Neural cell (in vitro differentiated cells): ENCODE measurements around the gene CEMIP. TPM values are rescaled to one million over a fixed set of nuclear protein-coding genes. Genes with fewer than 3 reads are reported as not detected.

Experiments
- H2AFZ ChIP-seq: fragments of 200-600, 300-800 bp; sonication (generic), shearing (Covaris generic); 2 replicates; pipeline ENCODE4 v1.6.0; 2014; ENCODE audit warnings: low read depth, mild to moderate bottlenecking, antibody characterized with exemption, low read length, moderate library complexity
- H3F3A ChIP-seq: fragments of 200-600 bp; shearing (Covaris generic); 2 replicates; pipeline ENCODE4 v1.6.1; 2016; ENCODE audit warnings: mild to moderate bottlenecking, moderate library complexity, mixed read lengths, antibody characterized with exemption, low read length; ENCODE audit not compliant: insufficient read depth, poor library complexity, severe bottlenecking
- H3K27ac ChIP-seq: fragments of 200-600, 300-800 bp; sonication (generic), shearing (Covaris generic); 2 replicates; pipeline ENCODE4 v1.5.1; 2014; ENCODE audit warnings: mild to moderate bottlenecking, low read length, moderate library complexity
- H3K27me3 ChIP-seq: fragments of 300-800, 200-600 bp; sonication (generic), shearing (Covaris generic); 2 replicates; pipeline ENCODE4 v1.6.0; 2014; ENCODE audit warnings: mild to moderate bottlenecking, low read depth, low read length, moderate library complexity; ENCODE audit not compliant: insufficient read depth
- H3K36me3 ChIP-seq: fragments of 300-800, 200-600 bp; sonication (generic), shearing (Covaris generic); 2 replicates; pipeline ENCODE4 v1.5.1; 2014; ENCODE audit warnings: mild to moderate bottlenecking, antibody characterized with exemption, low read length, moderate library complexity; ENCODE audit not compliant: insufficient read depth
- H3K4me2 ChIP-seq: fragments of 300-800, 200-600 bp; sonication (generic), shearing (Covaris generic); 2 replicates; pipeline ENCODE4 v1.6.0; 2014; ENCODE audit warnings: mild to moderate bottlenecking, low read length
- H3K4me3 ChIP-seq: fragments of 300-800, 200-600 bp; sonication (generic), shearing (Covaris generic); 2 replicates; pipeline ENCODE4 v1.5.1; 2014; ENCODE audit warnings: mild to moderate bottlenecking, low read length, moderate library complexity
- H3K79me2 ChIP-seq: fragments of 200-600 bp; shearing (Covaris generic); replicated peaks from 2 replicates; pipeline ENCODE4 v1.6.0; 2014; ENCODE audit warnings: mild to moderate bottlenecking, low read length, moderate library complexity; ENCODE audit not compliant: insufficient read depth
- H3K9ac ChIP-seq: fragments of 300-800, 200-600 bp; sonication (generic), shearing (Covaris generic); 2 replicates; pipeline ENCODE4 v1.6.1; 2016; ENCODE audit warnings: mild to moderate bottlenecking, low read length, mixed read lengths
- H3K9me2 ChIP-seq: fragments of 200-600 bp; shearing (Covaris generic); 2 replicates; pipeline ENCODE4 v1.6.1; 2016; ENCODE audit warnings: mild to moderate bottlenecking, low read length, mixed read lengths; ENCODE audit not compliant: insufficient read depth
- H3K9me3 ChIP-seq: fragments of 200-600, 300-800 bp; sonication (generic), shearing (Covaris generic); 2 replicates; pipeline ENCODE4 v1.6.1; 2016; ENCODE audit warnings: mild to moderate bottlenecking, mixed run types, low read length, moderate library complexity, mixed read lengths
- H4K20me1 ChIP-seq: fragments of 200-600 bp; shearing (Covaris generic); 2 replicates; pipeline ENCODE4 v1.6.1; 2016; ENCODE audit warnings: mild to moderate bottlenecking, mixed run types; ENCODE audit not compliant: insufficient read depth
- EP300 ChIP-seq: fragments of 450-650 bp; conservative IDR thresholded peaks from 2 replicates; pipeline ENCODE4 v1.6.1; 2014; ENCODE audit warnings: antibody characterized with exemption, mild to moderate bottlenecking, moderate library complexity; ENCODE audit not compliant: poor library complexity, severe bottlenecking
- EZH2 ChIP-seq: fragments of 200-600, 300-800 bp; shearing (Covaris generic), sonication (generic); IDR thresholded peaks from 2 replicates; pipeline ENCODE4 v1.6.1; 2014; ENCODE audit warnings: antibody characterized with exemption, low read length, borderline replicate concordance, mild to moderate bottlenecking; ENCODE audit not compliant: insufficient read depth, poor library complexity, severe bottlenecking
- MXI1 ChIP-seq: fragments of 450-650 bp; conservative IDR thresholded peaks from 2 replicates; pipeline ENCODE4 v1.6.1; 2014; ENCODE audit warnings: antibody characterized with exemption, mild to moderate bottlenecking; ENCODE audit not compliant: poor library complexity, severe bottlenecking
- POLR2AphosphoS5 ChIP-seq: IDR thresholded peaks from 2 replicates; pipeline ENCODE4 v1.6.1; 2012
- RAD21 ChIP-seq: fragments of 450-650 bp; conservative IDR thresholded peaks from 2 replicates; pipeline ENCODE4 v1.6.1; 2014; ENCODE audit warnings: antibody characterized with exemption, mild to moderate bottlenecking, moderate library complexity
- SMC3 ChIP-seq: fragments of 450-650 bp; conservative IDR thresholded peaks from 2 replicates; pipeline ENCODE4 v1.6.1; 2014; ENCODE audit warnings: antibody characterized with exemption, mild to moderate bottlenecking, moderate library complexity; ENCODE audit not compliant: poor library complexity
- TAF1 ChIP-seq: IDR thresholded peaks from 2 replicates; pipeline ENCODE4 v1.6.1; 2012; ENCODE audit warnings: low read depth
- polyA plus RNA-seq: library from polyadenylated mRNA; depleted of rRNA; stranded (reverse); fragments of >200 nt; gene quantifications from 2 replicates; pipeline ENCODE4 v1.2.3, GENCODE V29; 2014
- TF ChIP-seq, protein P1 (sequence below): IDR thresholded peaks from 2 replicates; pipeline ENCODE4 v1.6.1; 2012; ENCODE audit warnings: borderline replicate concordance
- TF ChIP-seq, protein P2 (sequence below): fragments of 450-650 bp; IDR thresholded peaks from 2 replicates; pipeline ENCODE4 v1.5.1; 2014; ENCODE audit warnings: antibody characterized with exemption, mild to moderate bottlenecking, moderate library complexity; ENCODE audit not compliant: poor library complexity, severe bottlenecking

CEMIP gene
- polyA plus RNA-seq, 1 donor from 2014 or later, result 0.04 TPM

- TF ChIP-seq EZH2, result no peak
- peak overlapping the region; percentile 46 for H3K4me3 ChIP-seq
- H3K9me2 ChIP-seq, result no peaks in the 10 kb centered on the region
- no peaks in the 10 kb centered on the region for H3K9me3 ChIP-seq
- no peaks in the 10 kb centered on the region for H3F3A ChIP-seq
- no peaks in the 10 kb centered on the region for H3K79me2 ChIP-seq
- no peaks in the 10 kb centered on the region for H3K36me3 ChIP-seq
- H2AFZ ChIP-seq, result no peak overlapping the region
- no peak overlapping the region for H3K9ac ChIP-seq
- peak overlapping the region; percentile 31 for H3K4me2 ChIP-seq
- peaks cover 11% of the 10 kb centered on the region for H3K27me3 ChIP-seq
- H3K27ac ChIP-seq, result peak overlapping the region; percentile 25
- no peaks in the 10 kb centered on the region for H4K20me1 ChIP-seq
Observed at GRCh38 chr15:80773792-80774352, 5.3 kb upstream of the CEMIP start.

GRCh38 chr15:80774486-80774885, 4.7 kb upstream of the CEMIP start:
- H4K20me1 ChIP-seq, result no peaks in the 10 kb centered on the region
- no peak overlapping the region for H3K4me3 ChIP-seq
- no peaks in the 10 kb centered on the region for H3K79me2 ChIP-seq
- H2AFZ ChIP-seq, result no peak overlapping the region
- no peaks in the 10 kb centered on the region for H3K36me3 ChIP-seq
- no peak overlapping the region for H3K9ac ChIP-seq
- no peak overlapping the region for H3K4me2 ChIP-seq
- H3K27ac ChIP-seq, result no peak overlapping the region
- peaks cover 17% of the 10 kb centered on the region for H3K27me3 ChIP-seq
- TF ChIP-seq, protein P1, sequence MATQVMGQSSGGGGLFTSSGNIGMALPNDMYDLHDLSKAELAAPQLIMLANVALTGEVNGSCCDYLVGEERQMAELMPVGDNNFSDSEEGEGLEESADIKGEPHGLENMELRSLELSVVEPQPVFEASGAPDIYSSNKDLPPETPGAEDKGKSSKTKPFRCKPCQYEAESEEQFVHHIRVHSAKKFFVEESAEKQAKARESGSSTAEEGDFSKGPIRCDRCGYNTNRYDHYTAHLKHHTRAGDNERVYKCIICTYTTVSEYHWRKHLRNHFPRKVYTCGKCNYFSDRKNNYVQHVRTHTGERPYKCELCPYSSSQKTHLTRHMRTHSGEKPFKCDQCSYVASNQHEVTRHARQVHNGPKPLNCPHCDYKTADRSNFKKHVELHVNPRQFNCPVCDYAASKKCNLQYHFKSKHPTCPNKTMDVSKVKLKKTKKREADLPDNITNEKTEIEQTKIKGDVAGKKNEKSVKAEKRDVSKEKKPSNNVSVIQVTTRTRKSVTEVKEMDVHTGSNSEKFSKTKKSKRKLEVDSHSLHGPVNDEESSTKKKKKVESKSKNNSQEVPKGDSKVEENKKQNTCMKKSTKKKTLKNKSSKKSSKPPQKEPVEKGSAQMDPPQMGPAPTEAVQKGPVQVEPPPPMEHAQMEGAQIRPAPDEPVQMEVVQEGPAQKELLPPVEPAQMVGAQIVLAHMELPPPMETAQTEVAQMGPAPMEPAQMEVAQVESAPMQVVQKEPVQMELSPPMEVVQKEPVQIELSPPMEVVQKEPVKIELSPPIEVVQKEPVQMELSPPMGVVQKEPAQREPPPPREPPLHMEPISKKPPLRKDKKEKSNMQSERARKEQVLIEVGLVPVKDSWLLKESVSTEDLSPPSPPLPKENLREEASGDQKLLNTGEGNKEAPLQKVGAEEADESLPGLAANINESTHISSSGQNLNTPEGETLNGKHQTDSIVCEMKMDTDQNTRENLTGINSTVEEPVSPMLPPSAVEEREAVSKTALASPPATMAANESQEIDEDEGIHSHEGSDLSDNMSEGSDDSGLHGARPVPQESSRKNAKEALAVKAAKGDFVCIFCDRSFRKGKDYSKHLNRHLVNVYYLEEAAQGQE, result no peak
- TF ChIP-seq TAF1 (no peak), SMC3 (no peak), RAD21 (no peak), POLR2AphosphoS5 (no peak), EP300 (no peak), EZH2 (no peak), MXI1 (no peak)
- TF ChIP-seq, protein P2, sequence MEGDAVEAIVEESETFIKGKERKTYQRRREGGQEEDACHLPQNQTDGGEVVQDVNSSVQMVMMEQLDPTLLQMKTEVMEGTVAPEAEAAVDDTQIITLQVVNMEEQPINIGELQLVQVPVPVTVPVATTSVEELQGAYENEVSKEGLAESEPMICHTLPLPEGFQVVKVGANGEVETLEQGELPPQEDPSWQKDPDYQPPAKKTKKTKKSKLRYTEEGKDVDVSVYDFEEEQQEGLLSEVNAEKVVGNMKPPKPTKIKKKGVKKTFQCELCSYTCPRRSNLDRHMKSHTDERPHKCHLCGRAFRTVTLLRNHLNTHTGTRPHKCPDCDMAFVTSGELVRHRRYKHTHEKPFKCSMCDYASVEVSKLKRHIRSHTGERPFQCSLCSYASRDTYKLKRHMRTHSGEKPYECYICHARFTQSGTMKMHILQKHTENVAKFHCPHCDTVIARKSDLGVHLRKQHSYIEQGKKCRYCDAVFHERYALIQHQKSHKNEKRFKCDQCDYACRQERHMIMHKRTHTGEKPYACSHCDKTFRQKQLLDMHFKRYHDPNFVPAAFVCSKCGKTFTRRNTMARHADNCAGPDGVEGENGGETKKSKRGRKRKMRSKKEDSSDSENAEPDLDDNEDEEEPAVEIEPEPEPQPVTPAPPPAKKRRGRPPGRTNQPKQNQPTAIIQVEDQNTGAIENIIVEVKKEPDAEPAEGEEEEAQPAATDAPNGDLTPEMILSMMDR, result no peak
- no peaks in the 10 kb centered on the region for H3K9me3 ChIP-seq
- no peaks in the 10 kb centered on the region for H3K9me2 ChIP-seq
- no peaks in the 10 kb centered on the region for H3F3A ChIP-seq
